B cell (primary cell): ENCODE measurements around the gene KCNJ4. TPM values are rescaled to one million over a fixed set of nuclear protein-coding genes. Genes with fewer than 3 reads are reported as not detected.

ENCODE experiments used
- ATAC-seq: fragments of 200-7000 bp; cut with Tn5 transposase; one replicate; pipeline ENCODE4 v1.10.0; 2021; ENCODE audit warnings: low read depth, mild to moderate bottlenecking, moderate number of reproducible peaks, moderate library complexity
- CTCF ChIA-PET: fragments of 350-600 bp; sonication (Branson Sonifier 250); formaldehyde crosslinking; loops from one replicate; lab custom pipeline; 2021; ENCODE audit warnings: antibody characterized with exemption, inconsistent platforms; lab: Charles Lee
- POLR2A ChIA-PET: fragments of 350-600 bp; sonication (Branson Sonifier 250); formaldehyde crosslinking; loops from one replicate; lab custom pipeline; 2021; ENCODE audit warnings: antibody characterized with exemption; lab: Charles Lee
- DNase-seq: peaks from one replicate; pipeline ENCODE4 v3.0.0; 2013
- H2AFZ ChIP-seq: 2 replicates; pipeline ENCODE4 v1.6.1; 2012; ENCODE audit warnings: mild to moderate bottlenecking, low read depth, low read length; ENCODE audit not compliant: insufficient read depth, poor library complexity, severe bottlenecking
- H3K27ac ChIP-seq, 2 donors: 1 replicate in 1 of 2; 2 replicates in 1 of 2; pipeline ENCODE4 v1.5.1; 2012 to 2013; ENCODE audit warnings: low read length in 2 of 2, mild to moderate bottlenecking in 2 of 2, moderate library complexity in 1 of 2
- H3K27me3 ChIP-seq, 4 experiments: fragments of 200-600 bp in 1 of 4; sonication (generic) in 1 of 4; replicated peaks in 1 of 4; 1 replicate in 2 of 4; 2 replicates in 2 of 4; pipeline versions ENCODE4 v1.6.1 to v1.7.0; 2013 to 2016; ENCODE audit warnings: low read length in 3 of 4, mild to moderate bottlenecking in 2 of 4, mixed read lengths in 1 of 4, moderate library complexity in 1 of 4; ENCODE audit not compliant: insufficient read depth in 4 of 4, control insufficient read depth in 3 of 4; ENCODE audit errors: control extremely low read depth in 1 of 4
- H3K36me3 ChIP-seq, 2 experiments: replicated peaks in 1 of 2; 1 replicate in 1 of 2; 2 replicates in 1 of 2; pipeline versions ENCODE4 v1.6.1 to v1.7.1; 2013; ENCODE audit warnings: low read length in 1 of 2; ENCODE audit not compliant: insufficient read depth in 2 of 2, control insufficient read depth in 1 of 2; ENCODE audit errors: control extremely low read depth in 1 of 2, extremely low read depth in 1 of 2
- H3K4me1 ChIP-seq, 2 donors: fragments of 200-600 bp in 1 of 2; sonication (generic) in 1 of 2; 1 replicate in 1 of 2; 2 replicates in 1 of 2; pipeline versions ENCODE4 v1.5.1 to v1.6.1; 2013 to 2017; ENCODE audit warnings: low read length in 2 of 2; ENCODE audit not compliant: control insufficient read depth in 2 of 2, insufficient read depth in 2 of 2
- H3K4me2 ChIP-seq: replicated peaks from 2 replicates; pipeline ENCODE3; 2012; ENCODE audit warnings: mild to moderate bottlenecking, low read depth, low read length; ENCODE audit not compliant: poor library complexity, severe bottlenecking
- H3K4me3 ChIP-seq, 5 experiments: fragments of 200-600 bp in 1 of 5; sonication (generic) in 1 of 5; 1 replicate in 3 of 5; 2 replicates in 2 of 5; pipeline versions ENCODE4 v1.5.1 to v1.7.0; 2011 to 2016; ENCODE audit warnings: low read length in 4 of 5, mild to moderate bottlenecking in 4 of 5, low read depth in 2 of 5, control low read depth in 1 of 5, moderate library complexity in 1 of 5; ENCODE audit not compliant: insufficient read depth in 1 of 5; ENCODE audit errors: control extremely low read depth in 1 of 5, extremely low read depth in 1 of 5
- H3K79me2 ChIP-seq: fragments of 200-600 bp; sonication (generic); one replicate; pipeline ENCODE4 v1.6.0; 2016; ENCODE audit warnings: low read length; ENCODE audit not compliant: control insufficient read depth, insufficient read depth
- H3K9ac ChIP-seq: fragments of 200-600 bp; sonication (generic); 2 replicates; pipeline ENCODE4 v1.6.1; 2017; ENCODE audit warnings: mild to moderate bottlenecking, low read length, moderate library complexity
- H3K9me3 ChIP-seq, 3 donors: one replicate each; pipeline versions ENCODE4 v1.6.1 to v1.7.1; 2013; ENCODE audit warnings: low read length in 2 of 3; ENCODE audit not compliant: control insufficient read depth in 2 of 3, insufficient read depth in 1 of 3; ENCODE audit errors: control extremely low read depth in 1 of 3
- H4K20me1 ChIP-seq: 2 replicates; pipeline ENCODE4 v1.6.0; 2012; ENCODE audit warnings: mild to moderate bottlenecking, low read length; ENCODE audit not compliant: insufficient read depth, control insufficient read depth, poor library complexity, severe bottlenecking
- H3K27ac Mint-ChIP-seq: one replicate; pipeline ENCODE4 v1.8.0; 2021; ENCODE audit warnings: mixed read lengths
- H3K27me3 Mint-ChIP-seq: one replicate; pipeline ENCODE4 v1.8.0; 2021; ENCODE audit warnings: mixed read lengths
- H3K4me1 Mint-ChIP-seq: one replicate; pipeline ENCODE4 v1.8.0; 2021; ENCODE audit warnings: mixed read lengths
- H3K4me3 Mint-ChIP-seq: one replicate; pipeline ENCODE4 v1.8.0; 2021; ENCODE audit warnings: mixed read lengths
- H3K9me3 Mint-ChIP-seq: one replicate; pipeline ENCODE4 v1.8.0; 2022; ENCODE audit warnings: mixed read lengths; ENCODE audit not compliant: insufficient read depth
- EZH2 ChIP-seq: IDR thresholded peaks from 2 replicates; pipeline ENCODE4 v1.6.1; 2012; ENCODE audit warnings: borderline replicate concordance, low read depth, mild to moderate bottlenecking, moderate library complexity, low read length; ENCODE audit not compliant: insufficient read depth, poor library complexity, severe bottlenecking
- WGBS: methylation state at CpG from one replicate; pipeline ENCODE4 v1.1.5; 2013; ENCODE audit warnings: missing lambda C conversion rate; ENCODE audit not compliant: insufficient coverage; 5-methylcytosine and 5-hydroxymethylcytosine counted together
- intact Hi-C: fragments of 100-400 bp; cut with micrococcal nuclease; formaldehyde crosslinking; loops from one replicate; pipeline ENCODE4 v1.10.0; 2022
- polyA plus RNA-seq: library from polyadenylated mRNA; depleted of rRNA; stranded (reverse); fragments of >200 nt; gene quantifications from 2 replicates; pipeline ENCODE4 v1.2.3, GENCODE V29; 2012
- total RNA-seq, 2 donors: library from RNA; stranded (reverse); fragments of 120-200 nt in 1 of 2; gene quantifications; 1 replicate in 1 of 2; 2 replicates in 1 of 2; pipeline versions ENCODE4 v1.2.3 to v1.2.4, GENCODE V29; 2013 to 2022
- TF ChIP-seq, protein P1 (sequence below): fragments of 200-600 bp; IDR thresholded peaks from one replicate; pipeline ENCODE4 v1.8.0; 2022; ENCODE audit warnings: antibody characterized with exemption, mild to moderate bottlenecking

The KCNJ4 gene
- total and polyA plus RNA-seq, 2 donors (not counting 1 experiment from before 2014, with no cell fraction given), result not detected

- Histone ChIP-seq H3K9ac (no peak overlapping the region), H3K4me1 (no peaks in the 10 kb centered on the region), H3K27ac (no peak overlapping the region), H3K36me3 (no peaks in the 10 kb centered on the region), H3K4me3 (no peak overlapping the region), H3K79me2 (no peaks in the 10 kb centered on the region), H3K4me2 (no peak overlapping the region), H3K27me3 (peaks cover 0 to 3% (median 0%) of the 10 kb centered on the region in 4 experiments), H2AFZ (no peak overlapping the region), H4K20me1 (no peaks in the 10 kb centered on the region), H3K9me3 (no peaks in the 10 kb centered on the region)
- H3K9me3 Mint-ChIP-seq, result no peaks in the 10 kb centered on the region
- WGBS, result 94% methylated on average over 13 of the region's 13 CpGs
- DNase-seq, result no peak
- peaks cover 31% of the 10 kb centered on the region for H3K27me3 Mint-ChIP-seq
- no peak overlapping the region for H3K4me3 Mint-ChIP-seq
- intact Hi-C loops, result no loop called here
- no peak for TF ChIP-seq EZH2
- TF ChIP-seq, protein P1, sequence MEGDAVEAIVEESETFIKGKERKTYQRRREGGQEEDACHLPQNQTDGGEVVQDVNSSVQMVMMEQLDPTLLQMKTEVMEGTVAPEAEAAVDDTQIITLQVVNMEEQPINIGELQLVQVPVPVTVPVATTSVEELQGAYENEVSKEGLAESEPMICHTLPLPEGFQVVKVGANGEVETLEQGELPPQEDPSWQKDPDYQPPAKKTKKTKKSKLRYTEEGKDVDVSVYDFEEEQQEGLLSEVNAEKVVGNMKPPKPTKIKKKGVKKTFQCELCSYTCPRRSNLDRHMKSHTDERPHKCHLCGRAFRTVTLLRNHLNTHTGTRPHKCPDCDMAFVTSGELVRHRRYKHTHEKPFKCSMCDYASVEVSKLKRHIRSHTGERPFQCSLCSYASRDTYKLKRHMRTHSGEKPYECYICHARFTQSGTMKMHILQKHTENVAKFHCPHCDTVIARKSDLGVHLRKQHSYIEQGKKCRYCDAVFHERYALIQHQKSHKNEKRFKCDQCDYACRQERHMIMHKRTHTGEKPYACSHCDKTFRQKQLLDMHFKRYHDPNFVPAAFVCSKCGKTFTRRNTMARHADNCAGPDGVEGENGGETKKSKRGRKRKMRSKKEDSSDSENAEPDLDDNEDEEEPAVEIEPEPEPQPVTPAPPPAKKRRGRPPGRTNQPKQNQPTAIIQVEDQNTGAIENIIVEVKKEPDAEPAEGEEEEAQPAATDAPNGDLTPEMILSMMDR, result no peak
- ChIA-PET POLR2A (no interaction called here), CTCF (interaction anchor here (0.9 kb wide), 1 partner anchor 129 kb away, joined by 3 read pairs; no protein-coding TSS in a partner anchor)
- peak overlapping the region; percentile 10 for H3K27ac Mint-ChIP-seq
- H3K4me1 Mint-ChIP-seq, result no peaks in the 10 kb centered on the region
- ATAC-seq, result no peak
These were observed 11.9 kb downstream of the KCNJ4 start for GRCh38 chr22:38442967-38443627.

GRCh38 chr22:38441620-38442287 lies 13.2 kb downstream of the KCNJ4 start:
- TF ChIP-seq, protein P1, result no peak
- TF ChIP-seq EZH2, result no peak
- no peak overlapping the region for H3K4me3 ChIP-seq
- peaks cover 0 to 3% (median 0%) of the 10 kb centered on the region in 4 experiments for H3K27me3 ChIP-seq
- CTCF ChIA-PET, result no interaction called here
- no peak overlapping the region for H3K9ac ChIP-seq
- H3K27ac ChIP-seq, result no peak overlapping the region
- intact Hi-C loops, result no loop called here
- H2AFZ ChIP-seq, result no peak overlapping the region
- no peaks in the 10 kb centered on the region for H3K4me1 Mint-ChIP-seq
- no peak for ATAC-seq
- DNase-seq, result no peak
- POLR2A ChIA-PET, result interaction anchor here (0.7 kb wide), 1 partner anchor 1681 kb away, joined by 5 read pairs; no protein-coding TSS in a partner anchor
- H3K79me2 ChIP-seq, result no peaks in the 10 kb centered on the region
- H3K4me1 ChIP-seq, result no peaks in the 10 kb centered on the region
- no peaks in the 10 kb centered on the region for H4K20me1 ChIP-seq
- no peak overlapping the region for H3K27ac Mint-ChIP-seq
- no peak overlapping the region for H3K4me3 Mint-ChIP-seq
- H3K9me3 ChIP-seq, result no peaks in the 10 kb centered on the region
- peaks cover 31% of the 10 kb centered on the region for H3K27me3 Mint-ChIP-seq
- H3K36me3 ChIP-seq, result no peaks in the 10 kb centered on the region
- H3K9me3 Mint-ChIP-seq, result no peaks in the 10 kb centered on the region
- no peak overlapping the region for H3K4me2 ChIP-seq
- WGBS, result 77% methylated on average over 10 of the region's 16 CpGs
